ENCODE results near the gene KIF1B. TPM values are rescaled to one million over a fixed set of nuclear protein-coding genes. Genes with fewer than 3 reads are reported as not detected.
A peak's percentile ranks its signal among the peaks of the same experiment; 100 is the strongest.

The KIF1B gene
- total RNA-seq, 1 experiment from 2014 or later = 57.7 TPM

DNA sequence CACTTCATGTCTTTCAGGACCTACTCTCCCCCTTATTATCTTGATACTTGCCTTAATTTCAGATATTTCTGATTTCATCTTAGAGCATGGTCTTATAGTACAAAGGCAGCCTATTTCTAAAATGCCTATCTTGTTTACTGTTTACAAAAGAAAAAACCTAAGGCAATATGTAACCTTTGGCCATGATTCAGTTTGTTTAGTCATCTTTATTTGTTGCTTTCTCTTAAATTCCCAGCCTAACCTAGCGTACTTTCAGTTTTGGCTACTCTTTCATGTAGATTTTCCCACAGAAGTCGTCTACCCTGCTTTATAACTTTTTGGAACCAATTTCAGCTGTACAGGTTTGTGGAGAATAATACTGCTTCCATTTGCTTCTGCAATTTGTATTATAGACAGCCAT, 81.8 kb downstream of the KIF1B start:
- Histone ChIP-seq H3T11ph (ENCODE audit: low read length) (no peak overlapping the region), H3K4me2 (ENCODE audit: insufficient read depth, insufficient read length, low read length) (no peak overlapping the region), H3K4me1 (ENCODE audit: insufficient read depth, low read length) (no peaks in the 10 kb centered on the region), H2AK5ac (ENCODE audit: insufficient read length, low read length) (no peak overlapping the region), H3K23me2 (ENCODE audit: insufficient read length, low read depth, low read length, poor library complexity, severe bottlenecking) (no peaks in the 10 kb centered on the region), H3K79me1 (ENCODE audit: insufficient read depth, low read depth, low read length, poor library complexity, severe bottlenecking) (no peaks in the 10 kb centered on the region), H2BK15ac (ENCODE audit: low read depth, low read length) (no peak overlapping the region), H3K56ac (ENCODE audit: insufficient read length, low read depth, low read length) (no peak overlapping the region), H3K4ac (ENCODE audit: low read depth, low read length) (no peak overlapping the region), H3K27me3 (ENCODE audit: insufficient read depth, low read length) (no peaks in the 10 kb centered on the region), H3K79me2 (ENCODE audit: insufficient read depth, low read length) (no peaks in the 10 kb centered on the region), H2BK12ac (ENCODE audit: insufficient read length, low read depth, low read length) (no peak overlapping the region), H3K9ac (ENCODE audit: extremely low read depth, insufficient read length, low read length) (no peak overlapping the region), H4K91ac (ENCODE audit: insufficient read length, low read depth, low read length) (no peak overlapping the region), H2BK5ac (ENCODE audit: insufficient read length, low read length) (no peak overlapping the region), H3K9me3 (ENCODE audit: control insufficient read depth, low read depth, low read length) (no peaks in the 10 kb centered on the region), H3K23ac (ENCODE audit: insufficient read length, low read depth, low read length) (no peak overlapping the region), H3K27ac (ENCODE audit: insufficient read length, low read depth, low read length) (no peak overlapping the region), H2AFZ (ENCODE audit: low read length) (no peak overlapping the region), H2BK20ac (ENCODE audit: low read depth, low read length, poor library complexity, severe bottlenecking) (no peak overlapping the region), H4K8ac (replicated peaks; ENCODE audit: insufficient read length, low read depth, low read length) (no peak overlapping the region), H3K14ac (ENCODE audit: insufficient read depth, low read length) (no peak overlapping the region), H3K18ac (ENCODE audit: insufficient read length, low read depth, low read length) (no peak overlapping the region), H4K20me1 (ENCODE audit: control insufficient read depth, insufficient read depth, insufficient read length) (no peaks in the 10 kb centered on the region), H4K5ac (ENCODE audit: insufficient read length, low read depth, low read length) (no peak overlapping the region), H2BK120ac (ENCODE audit: low read depth, low read length, poor library complexity, severe bottlenecking) (no peak overlapping the region)
- no peak overlapping the region for H3K4me3 Mint-ChIP-seq
- no peaks in the 10 kb centered on the region for H3K27me3 Mint-ChIP-seq (ENCODE audit: low read depth)
- H3K9me3 Mint-ChIP-seq = no peaks in the 10 kb centered on the region
- TF ChIP-seq CTCF (conservative IDR thresholded peaks at IDR 0.05) = no peak
- WGBS (ENCODE audit: extremely low coverage, insufficient read length, low lambda C conversion rate) = no CpG with 5 or more reads among the region's 2 CpGs
- DNase-seq = no peak
- peak overlapping the region in 1 of 3 experiments; percentile 13; a peak in 1 of 7 replicates for H3K27ac Mint-ChIP-seq
- H3K36me3 Mint-ChIP-seq (ENCODE audit: insufficient read depth in 1 of 3, low read depth in 3 of 3) = peaks cover 21 to 69% (median 56%) of the 10 kb centered on the region in 3 experiments; a peak in 6 of 7 replicates
- 0 out of 4 replicates have a peak, but pooled peaks cover 0 to 3% of the 10 kb centered on the region in 2 experiments for H3K4me1 Mint-ChIP-seq
